BLaER1 (cell line): ENCODE results near the gene KIAA1217.
A peak's percentile ranks its signal among the peaks of the same experiment; 100 is the strongest.
"Not testable (repeated sequence)": the region's sequence is repeated elsewhere in the genome, so short reads cannot be mapped to it uniquely, and the experiment has no call there.

Experiments
- H3K27ac ChIP-seq: shearing (Covaris generic); formaldehyde crosslinking; 2 replicates; pipeline ENCODE4 v1.8.1; 2022
- H3K27me3 ChIP-seq: shearing (Covaris generic); formaldehyde crosslinking; 2 replicates; pipeline ENCODE4 v1.8.1; 2022
- H3K36me3 ChIP-seq: shearing (Covaris generic); formaldehyde crosslinking; 2 replicates; pipeline ENCODE4 v1.8.1; 2022
- H3K4me1 ChIP-seq: shearing (Covaris generic); formaldehyde crosslinking; 2 replicates; pipeline ENCODE4 v1.8.1; 2022
- H3K4me2 ChIP-seq: shearing (Covaris generic); formaldehyde crosslinking; 2 replicates; pipeline ENCODE4 v1.8.1; 2022
- H3K4me3 ChIP-seq: shearing (Covaris generic); formaldehyde crosslinking; 2 replicates; pipeline ENCODE4 v1.8.1; 2022
- H3K9ac ChIP-seq: shearing (Covaris generic); formaldehyde crosslinking; 2 replicates; pipeline ENCODE4 v1.8.1; 2022
- H3K9me3 ChIP-seq: shearing (Covaris generic); formaldehyde crosslinking; 2 replicates; pipeline ENCODE4 v1.8.1; 2022
- H4K20me1 ChIP-seq: shearing (Covaris generic); formaldehyde crosslinking; 2 replicates; pipeline ENCODE4 v1.8.1; 2022
- Cebpa-rat ChIP-seq: shearing (Covaris generic); IDR thresholded peaks from 2 replicates; pipeline ENCODE4 v1.8.1; 2022

The KIAA1217 gene

GRCh38 chr10:24344279-24344678 is 135.3 kb downstream of the KIAA1217 start:
- Histone ChIP-seq H3K9ac (no peak overlapping the region), H3K4me2 (peak overlapping the region; percentile 58), H3K4me1 (peaks cover 18% of the 10 kb centered on the region), H4K20me1 (no peaks in the 10 kb centered on the region), H3K9me3 (no peaks in the 10 kb centered on the region), H3K36me3 (no peaks in the 10 kb centered on the region), H3K27ac (0 out of 2 replicates have a peak overlapping the region, but pooled peaks have one; percentile 6), H3K27me3 (no peaks in the 10 kb centered on the region), H3K4me3 (no peak overlapping the region)
- no peak for TF ChIP-seq Cebpa-rat

GRCh38 chr10:24344695-24345463 is 135.9 kb downstream of the KIAA1217 start:
- no peaks in the 10 kb centered on the region for H3K9me3 ChIP-seq
- no peaks in the 10 kb centered on the region for H3K36me3 ChIP-seq
- H3K4me3 ChIP-seq = no peak overlapping the region
- TF ChIP-seq Cebpa-rat = no peak
- no peak overlapping the region for H3K27ac ChIP-seq
- peak overlapping the region; percentile 58 for H3K4me2 ChIP-seq
- peaks cover 24% of the 10 kb centered on the region for H3K4me1 ChIP-seq
- H4K20me1 ChIP-seq = no peaks in the 10 kb centered on the region
- no peak overlapping the region for H3K9ac ChIP-seq
- no peaks in the 10 kb centered on the region for H3K27me3 ChIP-seq

- no peaks in the 10 kb centered on the region for H4K20me1 ChIP-seq
- no peak for TF ChIP-seq Cebpa-rat
- peaks cover 39% of the 10 kb centered on the region for H3K4me1 ChIP-seq
- H3K9me3 ChIP-seq = no peaks in the 10 kb centered on the region
- H3K4me3 ChIP-seq = no peak overlapping the region
- H3K36me3 ChIP-seq = no peaks in the 10 kb centered on the region
- H3K27me3 ChIP-seq = no peaks in the 10 kb centered on the region
- no peak overlapping the region for H3K9ac ChIP-seq
- no peak overlapping the region for H3K27ac ChIP-seq
- H3K4me2 ChIP-seq = no peak overlapping the region
Observed at GRCh38 chr10:24346877-24347519, 138.1 kb downstream of the KIAA1217 start.

DNA sequence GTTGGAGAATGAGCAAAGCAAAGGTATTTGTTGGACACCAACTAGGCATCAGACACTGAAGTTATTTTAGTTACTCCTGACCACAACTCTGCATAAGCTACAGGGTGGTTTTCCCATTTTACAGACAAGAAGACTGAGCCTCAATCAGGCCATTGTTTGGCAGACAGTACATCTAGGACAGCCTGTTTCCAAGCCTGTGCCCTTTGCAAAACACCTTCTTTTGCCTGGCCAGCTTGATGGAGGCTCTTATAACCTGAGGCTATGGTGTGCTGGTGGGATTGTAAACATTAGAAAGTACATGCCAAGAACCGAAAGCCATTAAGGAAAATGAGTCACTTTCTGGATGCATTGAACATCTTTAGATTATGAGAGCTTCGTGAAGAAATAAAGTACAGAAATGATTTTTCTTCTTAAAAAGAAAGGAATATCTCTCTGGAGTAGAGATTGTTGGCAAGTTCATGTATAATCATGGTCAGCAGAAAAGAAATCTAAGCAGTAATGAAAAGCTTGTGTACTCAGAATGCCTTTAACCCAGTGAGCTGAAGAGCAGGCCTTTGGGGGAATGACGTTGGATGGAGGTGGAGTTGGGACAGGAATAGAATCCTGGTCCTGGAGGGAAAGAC is 140.6 kb downstream of the KIAA1217 start:
- H3K27me3 ChIP-seq = no peaks in the 10 kb centered on the region
- H3K36me3 ChIP-seq = no peaks in the 10 kb centered on the region
- no peaks in the 10 kb centered on the region for H3K9me3 ChIP-seq
- TF ChIP-seq Cebpa-rat = no peak
- H3K27ac ChIP-seq = 0 out of 2 replicates have a peak overlapping the region, but pooled peaks have one; percentile 23
- H3K9ac ChIP-seq = no peak overlapping the region
- no peaks in the 10 kb centered on the region for H4K20me1 ChIP-seq
- H3K4me2 ChIP-seq = peak overlapping the region; percentile 62
- H3K4me1 ChIP-seq = peaks cover 26% of the 10 kb centered on the region
- H3K4me3 ChIP-seq = no peak overlapping the region

DNA sequence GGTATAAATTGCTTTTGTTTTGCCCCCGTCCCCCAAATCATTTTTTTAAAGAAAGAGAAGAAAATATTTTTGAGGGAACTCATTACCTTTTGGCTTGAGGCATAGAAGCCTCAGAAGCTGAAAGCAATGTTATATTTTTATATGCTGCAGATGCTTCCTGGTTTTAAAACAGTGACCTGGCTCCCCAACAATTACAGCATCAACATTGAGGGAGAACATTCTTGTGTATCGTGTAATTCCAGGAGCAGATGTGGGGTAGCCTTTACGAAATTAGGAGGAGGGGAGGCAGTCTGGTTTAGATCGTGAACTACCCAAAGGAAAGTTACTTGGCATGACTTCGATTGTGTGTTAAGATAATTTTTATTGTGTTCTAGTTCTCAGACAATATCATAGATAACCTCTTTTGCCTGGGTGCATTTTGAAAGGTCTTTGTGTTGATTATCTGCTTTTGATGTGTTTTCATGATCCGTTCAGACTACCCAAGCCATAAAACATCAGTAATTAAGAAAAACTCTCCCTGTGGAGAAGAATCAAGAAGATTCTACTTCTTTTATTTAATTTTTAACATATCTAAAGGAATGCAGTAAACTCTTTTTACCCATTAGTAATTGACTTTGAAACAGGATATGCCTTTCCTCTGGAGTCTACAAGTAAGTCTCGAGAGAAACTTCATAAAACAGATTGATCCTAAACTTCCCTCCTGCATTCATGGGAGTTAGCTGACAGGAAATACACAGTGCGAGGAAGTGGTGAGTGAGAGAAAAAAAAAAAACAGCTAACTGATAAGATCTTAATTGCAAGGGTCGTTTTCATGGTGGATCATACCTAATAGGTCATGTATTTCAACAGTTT is 141.4 kb downstream of the KIAA1217 start:
- H3K4me3 ChIP-seq = no peak overlapping the region
- H3K4me2 ChIP-seq = peak overlapping the region; percentile 62
- no peak for TF ChIP-seq Cebpa-rat
- no peaks in the 10 kb centered on the region for H3K27me3 ChIP-seq
- H4K20me1 ChIP-seq = no peaks in the 10 kb centered on the region
- peaks cover 20% of the 10 kb centered on the region for H3K4me1 ChIP-seq
- no peaks in the 10 kb centered on the region for H3K9me3 ChIP-seq
- H3K36me3 ChIP-seq = no peaks in the 10 kb centered on the region
- H3K9ac ChIP-seq = no peak overlapping the region
- peak overlapping the region; percentile 23; the same call in 1 of the 2 replicates for H3K27ac ChIP-seq

- H4K20me1 ChIP-seq, H3K9me3 ChIP-seq, H3K27me3 ChIP-seq, H3K36me3 ChIP-seq, H3K9ac ChIP-seq, H3K4me3 ChIP-seq: not testable (repeated sequence)
- peak overlapping the region; percentile 62 for H3K4me2 ChIP-seq
- peak overlapping the region; percentile 23; the same call in 1 of the 2 replicates for H3K27ac ChIP-seq
- H3K4me1 ChIP-seq = peaks cover 20% of the 10 kb centered on the region
Observed at GRCh38 chr10:24350922-24351225, 141.9 kb downstream of the KIAA1217 start.

DNA sequence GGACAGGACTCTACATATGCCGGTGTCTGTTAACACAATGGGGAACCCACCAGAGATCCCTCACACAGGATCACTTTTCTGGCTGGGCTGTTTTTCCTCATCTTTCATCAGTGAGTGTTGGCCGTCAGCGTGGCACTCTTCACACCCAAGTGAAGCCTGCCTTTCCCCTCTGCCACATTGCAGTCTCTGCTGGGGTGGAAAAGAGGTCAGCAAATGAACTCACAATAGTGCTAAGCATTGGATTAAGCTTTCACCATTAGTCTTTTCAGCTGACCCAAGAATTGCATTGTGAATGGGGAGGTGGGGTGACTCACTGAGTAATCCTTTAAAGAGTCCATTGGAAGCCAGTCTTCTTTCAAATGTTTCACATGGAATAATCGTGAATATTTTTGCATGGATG is 143.0 kb downstream of the KIAA1217 start:
- no peak overlapping the region for H3K4me3 ChIP-seq
- no peak overlapping the region for H3K27ac ChIP-seq
- no peak overlapping the region for H3K9ac ChIP-seq

DNA sequence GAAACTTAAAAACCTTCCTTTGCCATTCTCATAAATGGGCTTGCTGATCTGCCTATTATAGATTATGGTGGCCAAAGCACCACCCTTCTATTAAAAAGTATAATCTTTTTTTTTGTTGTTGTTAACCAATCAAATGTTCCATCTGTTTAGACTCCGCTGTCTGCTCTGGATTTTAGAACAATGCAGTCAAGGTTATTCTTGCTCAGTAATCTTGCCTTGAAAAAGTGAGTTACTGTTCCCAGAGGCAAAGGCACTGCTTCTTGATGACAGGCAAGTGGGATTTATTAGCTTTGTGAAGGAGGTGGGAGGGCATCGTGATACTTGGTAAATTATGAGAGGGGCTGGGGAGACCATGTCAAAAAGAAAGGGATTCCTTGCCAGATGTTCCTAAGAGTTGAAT is 143.5 kb downstream of the KIAA1217 start:
- H3K27me3 ChIP-seq = no peaks in the 10 kb centered on the region
- no peak for TF ChIP-seq Cebpa-rat
- H3K4me2 ChIP-seq = no peak overlapping the region
- H3K27ac ChIP-seq = no peak overlapping the region
- peaks cover 20% of the 10 kb centered on the region for H3K4me1 ChIP-seq
- no peaks in the 10 kb centered on the region for H3K9me3 ChIP-seq
- H4K20me1 ChIP-seq = no peaks in the 10 kb centered on the region
- no peaks in the 10 kb centered on the region for H3K36me3 ChIP-seq
- H3K4me3 ChIP-seq = no peak overlapping the region
- H3K9ac ChIP-seq = no peak overlapping the region

More for the DNA sequence above, 143.0 kb downstream of the KIAA1217 start:
- Histone ChIP-seq H3K36me3 (no peaks in the 10 kb centered on the region), H4K20me1 (no peaks in the 10 kb centered on the region), H3K4me1 (peaks cover 20% of the 10 kb centered on the region), H3K9me3 (no peaks in the 10 kb centered on the region), H3K4me2 (no peak overlapping the region), H3K27me3 (no peaks in the 10 kb centered on the region)
- no peak for TF ChIP-seq Cebpa-rat

- Histone ChIP-seq H3K4me2 (no peak overlapping the region), H3K27ac (no peak overlapping the region), H4K20me1 (no peaks in the 10 kb centered on the region), H3K9me3 (no peaks in the 10 kb centered on the region), H3K27me3 (no peaks in the 10 kb centered on the region), H3K9ac (no peak overlapping the region), H3K36me3 (no peaks in the 10 kb centered on the region), H3K4me3 (no peak overlapping the region), H3K4me1 (peaks cover 20% of the 10 kb centered on the region)
- TF ChIP-seq Cebpa-rat = no peak
Observed at GRCh38 chr10:24353319-24353718, 144.4 kb downstream of the KIAA1217 start.
